Gastroesophageal sphincter (tissue), 4 donors: ENCODE data around the gene ATF3. TPM values are rescaled to one million over a fixed set of nuclear protein-coding genes. Genes with fewer than 3 reads are reported as not detected.

Source experiments
- ATAC-seq: fragments of 150-250 bp; one replicate; pipeline ENCODE4 v1.9.1; 2016; ENCODE audit warnings: mild to moderate bottlenecking, moderate library complexity
- H3K27ac ChIP-seq, 4 donors: fragments of 200-600 bp; sonication (generic) in 3 of 4; 1 replicate in 3 of 4; 2 replicates in 1 of 4; pipeline ENCODE4 v1.5.1; 2016 to 2019
- H3K27me3 ChIP-seq: fragments of 200-600 bp; sonication (generic); one replicate; pipeline ENCODE4 v1.5.1; 2019
- H3K36me3 ChIP-seq, 2 donors: fragments of 200-600 bp; sonication (generic); one replicate each; pipeline ENCODE4 v1.5.1; 2019; ENCODE audit warnings: control low read depth in 1 of 2
- H3K4me1 ChIP-seq, 3 donors: fragments of 200-600 bp; sonication (generic); 1 replicate in 2 of 3; 2 replicates in 1 of 3; pipeline ENCODE4 v1.5.1; 2016 to 2019; ENCODE audit warnings: control low read depth in 2 of 3
- H3K4me3 ChIP-seq, 2 donors: fragments of 200-600 bp; sonication (generic); one replicate each; pipeline ENCODE4 v1.5.1; 2019; ENCODE audit warnings: mild to moderate bottlenecking in 1 of 2, moderate library complexity in 1 of 2
- H3K9me3 ChIP-seq, 3 donors: fragments of 200-600 bp; sonication (generic); one replicate each; pipeline ENCODE4 v1.5.1; 2017 to 2019; ENCODE audit warnings: control low read depth in 2 of 3
- EP300 ChIP-seq: sonication (generic); formaldehyde crosslinking; IDR thresholded peaks from one replicate; pipeline ENCODE4 v1.6.1; 2017; ENCODE audit warnings: antibody characterized with exemption, mild to moderate bottlenecking
- POLR2A ChIP-seq, 2 donors: fragments of 450-650 bp; IDR thresholded peaks; one replicate each; pipeline ENCODE4 v1.6.1; 2017; ENCODE audit warnings: antibody characterized with exemption in 2 of 2, mild to moderate bottlenecking in 2 of 2, moderate library complexity in 1 of 2
- POLR2AphosphoS5 ChIP-seq: sonication (generic); formaldehyde crosslinking; IDR thresholded peaks from one replicate; pipeline ENCODE4 v1.6.1; 2017; ENCODE audit warnings: antibody characterized with exemption
- WGBS, 2 donors: methylation state at CpG; one replicate each; pipeline ENCODE4 v1.1.5; 2018; ENCODE audit warnings: low coverage in 1 of 2; 5-methylcytosine and 5-hydroxymethylcytosine counted together
- total RNA-seq, 4 donors: library from RNA; depleted of rRNA; stranded (reverse); fragments of >200 nt; gene quantifications; one replicate each; pipeline ENCODE4 v1.1.0, GENCODE V29; 2016
- TF ChIP-seq, protein P1 (sequence below), 4 experiments: fragments of 200-600 bp in 2 of 4; fragments of 450-650 bp in 2 of 4; sonication (generic) in 1 of 4; IDR thresholded peaks; one replicate each; pipeline ENCODE4 v1.5.1; 2017 to 2019; ENCODE audit warnings: antibody characterized with exemption in 4 of 4, mild to moderate bottlenecking in 2 of 4, moderate library complexity in 2 of 4

ATF3 gene
- total RNA-seq, 4 donors from 2014 or later, result 4.0 to 17.2 (median 9.4) TPM

DNA sequence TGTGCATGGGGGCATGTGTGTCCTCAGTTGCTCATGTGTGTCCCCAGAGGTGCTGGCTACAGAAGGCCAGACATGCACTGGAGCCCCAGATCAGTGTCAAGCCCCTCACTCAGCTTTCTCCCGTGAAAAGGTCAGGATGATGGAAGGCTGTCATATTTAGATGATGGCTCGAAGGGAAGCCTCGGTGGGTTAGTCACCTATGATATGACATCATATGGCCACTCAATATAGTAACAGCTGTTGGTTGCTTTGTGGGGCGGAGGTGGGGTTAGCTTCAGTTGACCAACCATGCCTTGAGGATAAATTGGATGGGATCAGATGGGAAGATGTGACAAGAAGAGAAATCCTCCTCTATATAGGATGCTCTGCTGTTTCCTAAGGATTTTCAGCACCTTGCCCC lies 43.5 kb upstream of the ATF3 start:
- WGBS, 2 donors, result 92 to 100% methylated on average over 1 to 2 of the region's 4 CpGs

DNA sequence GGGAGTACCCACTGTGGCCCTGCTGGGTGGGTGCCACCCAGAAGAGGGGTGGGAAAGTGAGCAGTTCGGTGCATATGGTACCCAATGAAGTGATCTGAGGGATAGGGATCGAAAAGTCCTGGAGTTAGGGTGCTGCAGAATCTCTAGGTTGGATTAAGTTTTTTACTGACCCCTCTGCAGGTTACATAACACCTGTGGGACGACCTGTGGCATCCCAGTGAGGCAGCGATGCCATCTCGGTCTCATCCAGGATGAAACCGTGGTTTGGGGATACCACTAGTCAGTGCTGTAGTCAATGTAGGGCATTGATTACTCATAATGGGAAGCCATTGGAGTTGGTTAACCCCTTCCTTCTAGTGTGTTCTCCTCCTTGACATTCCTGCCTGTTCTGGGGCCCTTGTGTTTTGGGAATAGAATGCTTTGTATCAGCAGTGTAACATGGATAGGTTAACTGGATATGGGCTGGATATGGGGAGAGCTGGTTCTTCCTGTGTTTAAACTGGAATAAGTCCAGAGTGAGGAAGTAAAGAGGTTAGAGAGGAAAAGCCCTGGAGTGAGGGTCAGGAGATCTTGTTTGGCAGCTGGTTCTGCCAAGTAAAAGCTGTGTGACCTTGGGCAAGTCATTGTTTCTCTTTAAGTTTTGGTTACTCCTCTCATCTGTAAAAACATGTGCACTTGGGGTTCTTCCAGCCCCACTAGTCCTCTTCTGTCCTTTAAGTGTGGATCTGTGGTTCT lies 42.8 kb upstream of the ATF3 start:
- WGBS, 2 donors, result 88 to 91% methylated on average over 5 to 6 of the region's 6 CpGs
- Histone ChIP-seq H3K4me1 (peaks cover 5 to 29% (median 7%) of the 10 kb centered on the region in 3 donors), H3K4me3 (no peak overlapping the region), H3K36me3 (no peaks in the 10 kb centered on the region), H3K9me3 (peaks cover 0 to 7% (median 0%) of the 10 kb centered on the region in 3 donors), H3K27me3 (no peaks in the 10 kb centered on the region), H3K27ac (peak overlapping the region in 2 of 4 donors; percentile 78 to 87)
- TF ChIP-seq EP300 (no peak), POLR2AphosphoS5 (no peak), POLR2A (IDR thresholded peaks at IDR 0.05) (no peak)
- TF ChIP-seq, protein P1, sequence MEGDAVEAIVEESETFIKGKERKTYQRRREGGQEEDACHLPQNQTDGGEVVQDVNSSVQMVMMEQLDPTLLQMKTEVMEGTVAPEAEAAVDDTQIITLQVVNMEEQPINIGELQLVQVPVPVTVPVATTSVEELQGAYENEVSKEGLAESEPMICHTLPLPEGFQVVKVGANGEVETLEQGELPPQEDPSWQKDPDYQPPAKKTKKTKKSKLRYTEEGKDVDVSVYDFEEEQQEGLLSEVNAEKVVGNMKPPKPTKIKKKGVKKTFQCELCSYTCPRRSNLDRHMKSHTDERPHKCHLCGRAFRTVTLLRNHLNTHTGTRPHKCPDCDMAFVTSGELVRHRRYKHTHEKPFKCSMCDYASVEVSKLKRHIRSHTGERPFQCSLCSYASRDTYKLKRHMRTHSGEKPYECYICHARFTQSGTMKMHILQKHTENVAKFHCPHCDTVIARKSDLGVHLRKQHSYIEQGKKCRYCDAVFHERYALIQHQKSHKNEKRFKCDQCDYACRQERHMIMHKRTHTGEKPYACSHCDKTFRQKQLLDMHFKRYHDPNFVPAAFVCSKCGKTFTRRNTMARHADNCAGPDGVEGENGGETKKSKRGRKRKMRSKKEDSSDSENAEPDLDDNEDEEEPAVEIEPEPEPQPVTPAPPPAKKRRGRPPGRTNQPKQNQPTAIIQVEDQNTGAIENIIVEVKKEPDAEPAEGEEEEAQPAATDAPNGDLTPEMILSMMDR (IDR thresholded peaks at IDR 0.05), result no peak
- ATAC-seq, result no peak

More for the DNA sequence above, 43.5 kb upstream of the ATF3 start:
- Histone ChIP-seq H3K36me3 (no peaks in the 10 kb centered on the region), H3K4me3 (no peak overlapping the region), H3K4me1 (peaks cover 5 to 29% (median 7%) of the 10 kb centered on the region in 3 donors), H3K9me3 (peaks cover 0 to 7% (median 0%) of the 10 kb centered on the region in 3 donors), H3K27ac (no peak overlapping the region), H3K27me3 (no peaks in the 10 kb centered on the region)
- TF ChIP-seq, protein P1 (IDR thresholded peaks at IDR 0.05), result no peak
- no peak for TF ChIP-seq EP300
- no peak for TF ChIP-seq POLR2AphosphoS5
- no peak for TF ChIP-seq POLR2A (IDR thresholded peaks at IDR 0.05)
- no peak for ATAC-seq

DNA sequence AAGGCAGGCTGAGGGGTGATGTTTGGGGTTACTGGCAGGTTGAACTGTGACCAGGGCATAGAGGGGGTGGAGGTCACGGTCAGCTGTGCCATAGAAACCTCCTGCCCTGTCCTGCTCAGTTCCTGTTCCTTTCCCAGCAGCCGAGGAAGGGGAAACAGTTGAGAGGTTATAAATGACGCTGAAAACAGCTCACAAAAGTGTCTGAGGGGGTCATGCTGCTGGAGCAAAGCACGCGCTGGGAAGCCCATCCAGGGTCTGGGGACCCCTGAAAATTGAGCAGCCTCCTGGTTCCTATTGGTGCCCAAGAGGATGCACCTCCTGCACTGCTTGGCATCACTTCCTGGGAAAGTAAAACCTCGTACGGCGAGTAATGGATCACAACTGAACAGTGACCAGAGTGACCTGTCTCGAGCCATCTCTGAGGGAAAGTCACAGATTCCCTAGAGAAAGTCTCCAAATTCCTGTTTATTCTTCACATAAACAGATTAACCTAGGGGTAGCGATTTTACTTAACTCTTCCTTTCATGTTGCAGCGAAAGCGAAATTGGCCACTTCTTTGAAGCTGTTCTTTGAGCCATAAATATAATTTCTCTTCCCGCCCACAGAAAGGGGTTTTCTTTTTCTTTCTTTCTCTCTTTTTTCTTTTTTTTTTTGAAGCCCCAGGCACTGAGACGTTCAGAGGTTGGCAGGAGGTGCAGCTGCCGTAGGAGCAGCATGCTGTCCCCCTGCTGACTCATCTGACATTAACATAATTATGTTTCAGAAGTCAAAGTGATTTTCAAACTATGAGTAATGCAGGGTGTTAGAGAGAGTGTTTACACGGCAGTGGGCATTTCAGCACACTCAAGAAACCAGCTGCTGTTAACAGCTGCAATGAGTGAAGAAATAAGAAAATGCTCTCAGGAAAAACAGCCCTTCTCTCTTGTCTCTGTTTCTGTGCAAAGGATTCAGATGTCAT lies 41.8 kb upstream of the ATF3 start:
- peak overlapping the region; percentile 62 to 87 (median 78) for H3K27ac ChIP-seq
- 0% methylated on average over 9 to 15 of the region's 16 CpGs for WGBS, 2 donors

DNA sequence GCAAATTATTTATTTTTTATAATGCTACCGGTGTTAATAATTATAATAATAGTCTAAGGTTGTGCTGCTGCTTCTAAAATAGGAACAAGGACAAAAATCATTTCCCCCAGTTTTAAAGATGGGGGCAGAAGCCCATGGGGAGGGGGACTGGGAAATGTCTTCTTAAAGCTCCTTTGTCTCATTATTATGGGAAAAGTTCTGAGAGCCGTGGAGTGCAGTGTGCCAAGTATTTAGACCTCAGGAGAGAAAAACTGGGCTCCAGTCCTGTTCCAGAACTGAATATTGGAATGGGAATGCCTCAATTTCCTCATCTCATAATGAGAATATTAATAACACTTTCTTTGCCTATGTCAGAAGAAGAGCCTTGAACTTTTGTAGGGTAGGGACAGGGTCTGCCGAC lies 40.9 kb upstream of the ATF3 start:
- no peak for ATAC-seq
- peak overlapping the region; percentile 62 to 87 (median 78) for H3K27ac ChIP-seq
- H3K27me3 ChIP-seq, result no peaks in the 10 kb centered on the region
- TF ChIP-seq POLR2AphosphoS5, result no peak
- 28 to 44% methylated on average over 3 of the region's 3 CpGs for WGBS, 2 donors
- peak overlapping the region in 1 of 2 donors; percentile 50 for H3K4me3 ChIP-seq
- H3K36me3 ChIP-seq, result no peaks in the 10 kb centered on the region
- peaks cover 5 to 21% (median 7%) of the 10 kb centered on the region in 3 donors for H3K4me1 ChIP-seq
- H3K9me3 ChIP-seq, result peaks cover 0 to 6% (median 0%) of the 10 kb centered on the region in 3 donors

More for the DNA sequence above, 41.8 kb upstream of the ATF3 start:
- no peaks in the 10 kb centered on the region for H3K36me3 ChIP-seq
- TF ChIP-seq, protein P1 (IDR thresholded peaks at IDR 0.05), result peak in 1 of 4 experiments; percentile 12
- TF ChIP-seq POLR2A (IDR thresholded peaks at IDR 0.05), result peak in 1 of 2 donors; percentile 11
- TF ChIP-seq POLR2AphosphoS5, result peak; percentile 97
- no peak for TF ChIP-seq EP300
- ATAC-seq, result peak; percentile 89
- H3K4me1 ChIP-seq, result peaks cover 5 to 21% (median 7%) of the 10 kb centered on the region in 3 donors
- peak overlapping the region; percentile 50 to 83 for H3K4me3 ChIP-seq
- peaks cover 0 to 7% (median 0%) of the 10 kb centered on the region in 3 donors for H3K9me3 ChIP-seq
- H3K27me3 ChIP-seq, result no peaks in the 10 kb centered on the region

DNA sequence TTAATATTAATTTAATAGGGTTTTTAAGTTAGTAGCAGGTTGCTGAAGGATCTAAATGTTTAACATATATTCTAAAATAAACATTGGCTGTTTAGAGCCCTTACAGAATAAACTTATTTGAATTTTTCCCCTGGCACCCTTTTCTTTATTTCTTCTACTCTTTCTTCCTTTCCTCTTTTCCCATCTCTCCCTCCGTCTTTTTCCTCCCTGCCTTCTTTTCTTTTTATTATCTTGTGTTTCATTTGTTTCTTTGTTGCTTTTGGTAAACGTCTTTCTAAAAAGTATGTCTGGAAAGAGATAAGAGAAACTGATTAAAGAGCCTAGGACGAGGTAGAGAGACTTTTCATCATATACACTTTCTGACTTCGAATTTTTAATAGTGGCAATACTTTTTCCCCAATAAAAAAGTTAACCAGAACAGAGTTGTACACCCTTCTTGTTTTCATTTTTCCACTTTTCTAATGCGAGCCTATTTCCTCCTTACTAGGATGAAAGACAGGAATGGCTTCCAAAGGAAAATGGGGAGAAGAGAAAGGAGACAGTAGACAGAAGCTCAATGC lies 39.5 kb upstream of the ATF3 start:
- no peak for ATAC-seq
- 65 to 82% methylated on average over 5 of the region's 5 CpGs for WGBS, 2 donors
- H3K27ac ChIP-seq, result no peak overlapping the region
- TF ChIP-seq POLR2A (IDR thresholded peaks at IDR 0.05) (no peak), EP300 (no peak), POLR2AphosphoS5 (no peak)
- TF ChIP-seq, protein P1 (IDR thresholded peaks at IDR 0.05), result no peak
- H3K9me3 ChIP-seq, result no peaks in the 10 kb centered on the region
- H3K4me1 ChIP-seq, result peaks cover 5 to 21% (median 7%) of the 10 kb centered on the region in 3 donors
- H3K4me3 ChIP-seq, result no peak overlapping the region
- no peaks in the 10 kb centered on the region for H3K27me3 ChIP-seq
- no peaks in the 10 kb centered on the region for H3K36me3 ChIP-seq
